ENCODE results near the gene METRN. TPM values are rescaled to one million over a fixed set of nuclear protein-coding genes. Genes with fewer than 3 reads are reported as not detected.
A peak's percentile ranks its signal among the peaks of the same experiment; 100 is the strongest.

Gene METRN
- total RNA-seq (ENCODE audit: insufficient read depth, low replicate concordance): 85.7 TPM

DNA sequence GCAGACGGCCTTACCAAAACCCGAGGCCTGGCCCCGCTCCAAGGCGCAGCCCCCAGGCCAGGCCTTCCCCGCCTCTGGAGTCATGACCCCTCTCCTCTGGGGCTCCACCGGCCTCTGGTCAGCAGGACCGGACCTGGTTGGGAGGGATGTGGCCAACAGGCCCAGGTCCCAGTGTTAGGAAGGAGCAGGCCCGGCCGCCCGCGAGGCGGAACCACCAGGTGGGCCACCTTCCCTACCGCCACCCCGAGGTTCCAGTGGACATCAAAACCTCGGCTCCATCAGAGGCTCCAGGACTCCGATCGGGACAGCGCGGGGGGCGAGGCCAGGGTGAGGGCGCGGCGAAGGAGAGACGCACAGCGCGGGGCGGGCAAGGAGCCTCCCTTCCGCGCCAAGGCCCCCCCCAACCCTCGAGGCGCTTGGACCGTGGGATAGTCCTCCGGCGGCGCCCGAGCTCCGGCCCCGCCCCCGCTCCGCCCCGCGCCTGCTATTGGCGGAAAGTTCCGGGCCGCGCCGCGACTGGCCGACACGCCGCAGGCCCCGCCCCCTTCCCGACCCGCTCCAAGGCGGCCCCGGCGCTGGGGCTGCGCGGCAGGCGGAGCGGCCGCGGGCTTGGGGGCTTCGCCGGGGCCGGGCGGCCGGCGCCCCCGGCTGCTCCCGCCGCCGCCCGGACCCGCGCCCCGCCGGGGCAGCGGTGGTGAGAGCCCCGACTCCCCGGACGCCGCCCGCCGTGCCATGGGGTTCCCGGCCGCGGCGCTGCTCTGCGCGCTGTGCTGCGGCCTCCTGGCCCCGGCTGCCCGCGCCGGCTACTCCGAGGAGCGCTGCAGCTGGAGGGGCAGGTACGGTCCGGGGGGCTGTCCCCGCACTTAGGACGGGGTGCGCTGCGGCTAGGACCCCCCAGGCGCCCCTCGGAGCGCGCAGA is at the start of gene METRN:
Gene METRN, plus strand, starts transcription at position 561 of the 919 bp plus-strand sequence. Its CDS starts 172 bp downstream, at position 733.
- peak; percentile 85 for DNase-seq (ENCODE audit: low spot score)

DNA sequence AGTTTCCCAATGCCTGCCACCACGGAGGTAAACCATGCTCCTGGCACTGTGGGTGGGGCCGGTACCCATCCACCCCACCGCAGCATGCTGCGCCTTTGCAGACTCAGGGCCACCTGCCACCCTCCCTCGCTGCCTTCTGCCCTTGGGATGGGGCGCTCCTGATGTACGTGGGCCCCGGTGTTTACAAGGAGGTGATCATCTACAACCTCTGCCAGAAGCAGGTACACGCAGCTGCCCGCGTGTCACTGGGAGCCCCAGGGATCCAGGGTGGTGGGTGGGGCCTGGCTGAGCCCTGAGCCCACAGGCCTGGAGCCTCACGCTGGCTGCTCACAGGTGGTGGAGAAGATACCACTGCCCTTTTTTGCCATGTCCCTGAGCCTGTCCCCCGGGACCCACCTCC is 48.3 kb upstream of the METRN start:
- no peak for DNase-seq (ENCODE audit: low spot score)

DNA sequence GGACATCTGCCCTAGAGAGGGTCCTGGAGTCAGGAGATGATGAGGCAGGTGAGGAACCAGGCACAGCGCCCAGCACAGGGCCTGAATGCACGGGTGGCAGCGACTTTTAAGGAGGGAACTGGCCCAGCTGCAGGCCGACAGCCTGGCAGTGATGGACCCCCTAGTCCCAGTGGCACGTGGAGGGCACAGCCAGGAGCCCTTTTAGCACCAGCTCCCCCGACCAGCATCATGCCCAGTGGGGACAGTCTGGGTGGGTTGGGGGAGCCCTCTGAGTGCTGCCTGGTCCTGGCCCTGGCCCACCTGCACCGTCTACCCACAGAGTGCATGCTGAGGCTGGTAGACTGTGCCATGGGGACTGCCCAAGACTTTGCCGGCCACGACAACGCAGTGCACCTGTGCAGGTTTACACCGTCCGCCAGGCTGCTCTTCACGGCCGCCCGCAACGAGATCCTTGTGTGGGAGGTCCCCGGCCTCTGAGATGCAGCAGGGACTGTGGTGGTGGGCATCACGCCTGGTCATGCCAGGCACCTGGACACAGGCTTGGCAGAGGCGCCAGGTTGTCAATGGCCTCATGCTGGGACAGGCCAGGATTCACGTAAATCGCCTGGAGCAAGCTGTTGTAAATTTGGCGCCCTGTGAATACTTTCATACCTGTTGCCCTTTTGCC is 47.7 kb upstream of the METRN start:
- DNase-seq (ENCODE audit: low spot score): no peak

DNA sequence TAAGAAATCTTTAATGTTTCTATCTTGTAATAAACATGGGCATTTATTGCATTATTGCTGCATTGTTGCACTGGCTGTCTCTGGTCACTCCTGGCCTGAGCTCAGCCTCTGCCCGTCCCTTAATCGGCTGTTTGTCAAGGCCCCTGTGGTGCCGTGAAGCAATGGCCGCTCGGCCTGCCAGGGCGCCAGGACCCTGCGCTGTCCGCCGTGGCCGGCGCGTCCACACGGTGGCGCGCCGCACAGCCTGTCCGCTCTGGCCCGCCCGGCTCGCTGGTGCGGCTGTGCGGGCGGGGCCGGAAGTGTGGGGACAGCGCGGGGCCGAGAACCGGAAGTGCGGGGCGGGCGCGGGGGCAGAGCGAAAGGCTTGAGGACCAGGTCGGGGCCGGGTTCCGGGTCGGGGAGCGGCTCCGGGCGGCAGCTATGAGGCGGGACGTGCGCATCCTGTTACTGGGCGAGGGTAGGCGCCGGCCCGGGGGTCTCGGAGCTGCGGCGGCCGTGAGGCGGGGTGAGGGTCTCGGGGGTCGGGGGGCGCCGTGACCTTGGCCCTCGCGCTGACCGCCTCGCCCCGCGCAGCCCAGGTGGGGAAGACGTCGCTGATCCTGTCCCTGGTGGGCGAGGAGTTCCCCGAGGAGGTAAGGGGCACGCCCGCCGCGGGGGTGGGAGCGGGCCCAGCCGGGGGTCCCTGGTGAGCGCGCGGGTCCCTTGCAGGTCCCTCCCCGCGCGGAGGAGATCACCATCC is 47.0 kb upstream of the METRN start, which contains the start of gene RHOT2:
Gene RHOT2, plus strand, starts transcription at position 353 of the 739 bp plus-strand sequence. Its CDS starts 68 bp downstream, at position 421.
- DNase-seq (ENCODE audit: low spot score): peak; percentile 94

DNA sequence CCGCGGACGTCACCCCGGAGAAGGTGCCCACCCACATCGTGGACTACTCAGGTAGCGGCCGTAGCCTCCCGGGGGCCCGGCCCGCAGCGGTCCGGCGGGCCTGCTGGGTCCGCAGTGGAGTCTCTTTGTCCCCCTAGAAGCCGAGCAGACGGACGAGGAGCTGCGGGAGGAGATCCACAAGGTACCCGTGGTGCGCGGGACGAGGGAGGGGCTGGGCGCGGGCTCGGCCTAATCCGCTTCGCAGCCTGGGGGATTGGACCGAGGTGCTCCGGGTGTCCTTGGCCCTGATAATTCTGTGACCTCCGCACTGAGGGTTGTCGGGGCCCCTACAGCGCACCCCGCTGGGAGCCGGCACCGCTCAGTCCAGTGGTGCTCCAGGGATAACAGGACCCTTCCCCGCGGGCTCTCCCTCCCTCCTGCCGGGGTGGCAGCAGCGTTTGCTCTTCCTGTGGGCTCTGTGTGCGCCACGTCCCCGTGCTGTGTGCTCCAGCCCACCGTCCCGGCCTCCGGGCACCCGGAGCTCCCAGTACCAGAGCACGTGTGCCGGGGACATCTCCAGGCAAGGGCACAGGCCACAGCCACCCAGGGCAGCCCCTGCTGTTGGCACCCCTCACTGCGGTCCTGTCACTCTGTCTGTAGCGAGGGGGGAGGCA is 46.3 kb upstream of the METRN start:
- DNase-seq (ENCODE audit: low spot score): no peak

DNA sequence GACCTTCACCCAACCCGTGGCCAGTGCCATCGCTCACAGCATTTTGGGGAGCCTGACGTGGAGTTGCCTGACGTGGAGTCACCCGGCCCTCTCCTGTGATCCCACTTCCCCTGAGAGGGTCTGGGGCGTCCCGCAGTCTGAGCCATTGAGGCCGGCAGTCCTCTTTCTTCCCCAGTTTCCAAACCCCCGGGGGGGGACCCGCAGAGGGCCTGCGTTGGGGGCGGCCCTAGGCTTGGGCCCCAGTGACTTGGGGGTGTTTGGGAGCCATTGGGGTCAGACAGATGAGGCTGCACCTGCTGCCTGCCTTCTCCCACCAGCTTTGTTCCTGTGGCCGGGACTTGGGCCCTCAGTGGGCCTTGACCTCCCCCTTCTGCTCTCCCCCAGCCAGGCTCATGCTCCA is 45.3 kb upstream of the METRN start:
- DNase-seq (ENCODE audit: low spot score): no peak

DNA sequence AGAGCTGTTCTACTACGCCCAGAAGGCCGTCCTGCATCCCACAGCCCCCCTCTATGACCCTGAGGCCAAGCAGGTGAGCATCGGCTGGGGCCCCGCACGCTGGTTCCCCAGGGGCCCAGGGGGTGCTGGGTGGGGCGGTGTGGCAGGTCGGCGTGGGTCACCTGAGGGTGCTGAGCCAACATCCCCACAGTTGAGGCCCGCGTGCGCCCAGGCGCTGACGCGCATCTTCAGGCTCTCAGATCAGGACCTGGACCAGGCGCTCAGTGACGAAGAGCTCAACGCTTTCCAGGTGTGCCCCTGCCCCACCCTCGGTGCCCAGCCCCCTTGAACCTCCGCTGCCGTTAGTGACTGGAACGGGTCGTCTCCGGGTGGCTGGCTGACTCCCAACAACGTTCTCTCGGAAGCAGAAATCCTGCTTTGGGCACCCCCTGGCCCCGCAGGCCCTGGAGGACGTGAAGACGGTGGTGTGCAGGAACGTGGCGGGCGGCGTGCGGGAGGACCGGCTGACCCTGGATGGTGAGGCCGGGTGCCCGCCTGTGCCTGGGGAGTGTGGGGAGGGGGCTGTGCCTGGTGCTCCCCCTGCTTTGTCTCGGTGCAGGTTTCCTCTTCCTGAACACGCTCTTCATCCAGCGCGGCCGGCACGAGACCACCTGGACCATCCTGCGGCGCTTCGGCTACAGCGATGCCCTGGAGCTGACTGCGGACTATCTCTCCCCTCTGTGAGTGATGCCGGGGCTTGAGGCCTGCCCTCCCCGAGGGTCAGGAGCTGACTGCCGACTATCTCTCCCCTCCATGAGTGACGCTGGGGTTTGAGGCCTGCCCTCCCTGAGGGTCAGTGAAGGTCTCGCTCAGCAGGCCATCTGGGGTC is 44.2 kb upstream of the METRN start:
- no peak for DNase-seq (ENCODE audit: low spot score)

DNA sequence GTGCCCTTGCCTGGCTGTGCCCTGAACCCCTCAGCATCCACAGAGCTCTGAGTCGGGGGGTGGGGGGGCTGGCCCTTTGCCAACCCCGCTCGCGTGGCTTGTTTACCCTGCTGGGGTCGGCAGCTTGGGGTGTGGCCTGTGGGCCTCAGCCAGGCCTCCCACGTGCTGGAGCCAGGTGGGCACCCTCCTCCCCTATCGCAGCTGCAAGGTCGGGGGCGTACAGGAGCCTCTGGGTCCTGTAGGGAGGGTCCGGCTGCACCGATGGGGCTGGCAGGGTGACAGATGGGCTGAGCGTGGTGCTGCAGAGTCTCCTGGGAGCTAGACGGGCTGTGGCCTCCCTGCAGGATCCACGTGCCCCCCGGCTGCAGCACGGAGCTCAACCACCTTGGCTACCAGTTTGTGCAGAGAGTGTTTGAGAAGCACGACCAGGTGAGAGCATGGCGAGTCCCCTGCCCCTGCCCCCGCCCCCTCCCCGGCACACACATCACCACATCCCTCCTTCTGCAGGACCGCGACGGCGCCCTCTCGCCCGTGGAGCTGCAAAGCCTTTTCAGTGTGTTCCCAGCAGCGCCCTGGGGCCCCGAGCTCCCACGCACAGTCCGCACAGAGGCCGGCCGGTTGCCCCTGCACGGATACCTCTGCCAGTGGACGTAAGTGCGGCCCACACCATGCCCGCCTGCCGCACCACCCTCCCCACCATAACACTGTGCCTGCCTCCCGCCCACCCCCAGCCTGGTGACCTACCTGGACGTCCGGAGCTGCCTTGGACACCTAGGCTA is 43.4 kb upstream of the METRN start:
- no peak for DNase-seq (ENCODE audit: low spot score)

DNA sequence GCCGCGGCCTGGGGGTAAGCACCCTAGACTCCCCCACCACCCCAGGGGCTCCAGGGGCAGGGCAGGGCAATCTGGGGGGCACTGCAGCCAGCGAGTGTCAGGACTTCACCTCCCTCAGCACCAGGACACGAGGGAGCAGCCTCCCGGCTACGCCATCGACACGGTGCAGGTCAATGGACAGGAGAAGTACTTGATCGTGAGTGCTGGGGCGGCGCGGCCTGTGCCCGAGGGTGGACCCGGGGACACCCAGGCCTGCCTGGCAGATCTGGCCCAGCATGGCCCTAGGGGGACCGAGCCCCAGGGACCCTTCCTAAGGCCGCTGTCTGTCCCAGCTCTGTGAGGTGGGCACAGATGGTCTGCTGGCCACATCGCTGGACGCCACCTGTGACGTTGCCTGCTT is 42.5 kb upstream of the METRN start:
- DNase-seq (ENCODE audit: low spot score): no peak

DNA sequence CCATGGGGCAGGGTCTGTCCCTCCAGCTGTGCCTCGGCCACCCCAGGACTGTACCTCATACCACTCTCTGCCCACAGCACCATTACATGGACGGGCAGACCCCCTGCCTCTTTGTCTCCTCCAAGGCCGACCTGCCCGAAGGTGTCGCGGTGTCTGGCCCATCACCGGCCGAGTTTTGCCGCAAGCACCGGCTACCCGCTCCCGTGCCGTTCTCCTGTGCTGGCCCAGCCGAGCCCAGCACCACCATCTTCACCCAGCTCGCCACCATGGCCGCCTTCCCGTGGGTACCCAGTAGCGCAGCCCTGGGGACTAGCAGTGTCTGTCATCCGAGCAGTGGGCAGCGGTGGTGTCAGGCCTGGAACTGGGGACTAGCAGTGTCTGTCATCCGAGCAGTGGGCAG is 42.1 kb upstream of the METRN start:
- no peak for DNase-seq (ENCODE audit: low spot score)

DNA sequence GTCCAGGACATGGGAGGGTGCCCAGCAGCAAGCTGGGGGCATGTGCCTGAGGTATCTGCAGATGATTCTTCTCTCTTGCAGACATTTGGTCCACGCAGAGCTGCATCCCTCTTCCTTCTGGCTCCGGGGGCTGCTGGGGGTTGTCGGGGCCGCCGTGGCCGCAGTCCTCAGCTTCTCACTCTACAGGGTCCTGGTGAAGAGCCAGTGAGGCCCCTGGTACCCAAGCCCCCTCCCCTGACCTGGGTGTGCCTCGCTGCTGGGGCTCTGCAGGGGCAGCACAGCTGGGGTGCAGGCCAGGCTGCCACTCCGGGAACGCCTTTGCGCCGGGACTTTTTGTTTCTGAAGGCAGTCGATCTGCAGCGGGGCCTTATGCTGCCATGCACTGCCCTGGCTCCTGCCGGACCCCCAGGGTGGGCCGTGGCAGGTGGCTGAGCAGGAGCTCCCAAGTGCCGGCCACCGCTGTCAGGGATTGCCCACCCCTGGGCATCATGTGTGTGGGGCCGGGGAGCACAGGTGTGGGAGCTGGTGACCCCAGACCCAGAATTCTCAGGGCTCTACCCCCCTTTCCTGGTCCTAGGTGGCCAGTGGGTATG is 41.4 kb upstream of the METRN start:
- no peak for DNase-seq (ENCODE audit: low spot score)

DNA sequence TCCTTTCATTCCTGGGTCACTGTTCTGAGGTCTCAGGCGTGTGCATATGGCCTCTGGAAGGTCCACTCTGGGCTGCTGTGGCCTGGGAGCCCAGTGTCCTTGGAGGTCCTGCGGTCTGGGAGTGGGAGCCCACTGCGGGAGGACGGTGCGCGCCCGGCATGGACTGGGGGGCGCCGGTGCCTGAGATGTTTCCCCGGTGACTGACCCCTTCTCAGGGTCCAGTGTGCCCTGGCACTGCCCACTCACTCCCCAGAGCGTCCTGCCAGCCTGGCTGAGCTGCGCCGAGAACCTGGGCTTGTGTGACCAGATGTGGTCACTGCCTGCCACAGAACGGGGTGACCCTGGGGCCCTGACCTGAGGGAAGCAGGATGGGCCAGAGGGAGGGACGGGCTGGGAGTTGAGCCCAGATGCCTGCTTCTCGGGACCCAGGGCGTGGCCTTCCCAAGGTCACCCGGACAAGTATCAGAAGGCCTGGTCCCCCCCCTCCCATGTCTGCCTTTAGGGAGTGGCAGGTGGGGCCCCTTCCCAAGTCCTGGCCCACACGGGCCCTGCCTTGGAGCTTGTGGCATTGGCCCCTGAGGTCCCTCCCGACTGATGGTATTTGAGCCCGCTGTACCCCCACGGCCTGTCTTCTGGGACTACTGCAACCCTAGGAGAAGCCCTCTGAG is 40.6 kb upstream of the METRN start:
- no peak for DNase-seq (ENCODE audit: low spot score)

DNA sequence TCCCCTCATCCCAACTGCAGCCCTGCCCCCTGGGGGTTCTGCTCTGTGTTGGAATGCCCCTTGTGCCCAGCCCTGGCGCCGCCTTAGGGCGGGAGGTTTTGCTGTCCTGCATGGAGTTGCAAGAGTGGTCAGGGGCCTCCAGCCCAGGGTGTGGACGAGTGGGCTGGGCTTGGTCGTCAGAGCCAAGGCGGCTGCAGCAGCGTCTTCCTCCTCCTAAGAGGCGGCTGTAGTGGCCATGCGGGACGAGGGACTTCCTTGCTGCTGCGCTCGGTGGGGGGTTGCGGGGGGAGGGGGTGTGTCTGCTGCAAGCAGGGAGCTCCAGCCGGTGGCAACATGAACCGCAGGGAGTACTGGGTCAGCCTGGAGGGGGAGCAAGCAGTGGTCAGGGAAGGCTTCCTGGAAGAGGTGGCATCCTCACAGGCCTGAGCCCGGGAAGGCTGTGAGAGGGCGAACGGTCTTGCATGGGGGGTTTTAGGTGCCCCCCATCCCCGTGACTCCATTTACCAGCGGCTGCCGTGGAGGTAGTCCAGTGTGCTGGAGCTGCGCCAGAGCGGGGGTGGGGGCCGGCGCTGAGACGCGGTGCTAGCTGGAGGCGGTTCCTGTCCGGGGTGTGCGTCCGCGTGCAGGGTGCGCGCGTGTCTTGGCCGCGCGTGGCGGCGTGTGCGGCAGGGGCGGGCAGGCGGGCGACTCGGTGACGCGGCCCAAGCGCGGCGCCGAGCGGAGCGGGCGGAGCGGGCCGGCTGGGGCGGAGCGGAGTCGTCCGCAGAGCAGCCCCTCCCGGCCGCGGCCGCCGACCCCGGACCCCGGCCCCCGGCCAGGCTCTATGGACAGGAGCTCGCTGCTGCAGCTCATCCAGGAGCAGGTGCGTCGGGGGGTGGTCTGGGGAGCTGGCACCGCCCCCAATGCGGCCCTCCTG is 39.7 kb upstream of the METRN start, which contains the start of gene RHBDL1:
Gene RHBDL1, plus strand, starts transcription at position 704 of the 916 bp plus-strand sequence. Its CDS starts 120 bp downstream, at position 824.
- peak; percentile 32 for DNase-seq (ENCODE audit: low spot score)

DNA sequence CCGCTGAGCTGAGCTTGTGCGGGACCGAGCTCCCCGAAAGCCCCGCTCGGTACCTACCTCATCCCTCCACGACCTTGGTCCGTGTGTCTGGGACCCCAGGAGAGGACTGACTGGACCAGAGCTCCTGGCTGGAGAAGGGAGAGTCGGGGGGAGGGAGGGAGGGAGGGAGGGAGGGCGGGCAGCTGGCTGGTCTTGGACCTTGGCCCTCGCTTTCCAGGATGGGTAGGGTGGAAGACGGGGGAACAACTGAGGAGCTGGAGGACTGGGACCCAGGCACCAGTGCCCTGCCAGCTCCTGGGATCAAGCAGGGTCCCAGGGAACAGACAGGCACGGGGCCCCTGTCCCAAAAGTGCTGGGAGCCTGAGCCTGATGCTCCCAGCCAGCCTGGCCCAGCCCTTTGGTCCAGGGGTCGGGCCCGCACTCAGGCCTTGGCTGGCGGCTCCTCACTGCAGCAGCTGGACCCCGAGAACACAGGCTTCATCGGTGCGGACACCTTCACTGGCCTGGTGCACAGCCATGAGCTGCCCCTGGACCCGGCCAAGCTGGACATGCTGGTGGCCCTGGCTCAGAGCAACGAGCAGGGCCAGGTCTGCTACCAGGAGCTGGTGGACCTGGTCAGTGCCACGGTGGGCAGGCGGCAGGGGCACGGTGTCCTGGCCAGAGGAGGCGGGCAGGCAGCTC is 38.9 kb upstream of the METRN start:
- no peak for DNase-seq (ENCODE audit: low spot score)

DNA sequence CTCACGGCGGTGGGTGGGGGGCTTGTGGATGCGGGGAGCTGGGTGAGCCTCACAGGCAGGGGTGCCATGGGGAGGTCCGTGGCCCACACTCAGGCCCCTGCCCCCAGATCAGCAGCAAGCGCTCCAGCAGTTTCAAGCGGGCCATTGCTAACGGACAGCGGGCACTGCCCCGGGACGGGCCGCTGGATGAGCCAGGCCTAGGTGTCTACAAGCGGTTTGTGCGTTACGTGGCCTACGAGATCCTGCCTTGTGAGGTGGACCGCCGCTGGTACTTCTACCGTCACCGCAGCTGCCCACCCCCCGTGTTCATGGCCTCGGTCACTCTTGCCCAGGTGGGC is 38.4 kb upstream of the METRN start:
- DNase-seq (ENCODE audit: low spot score): no peak

DNA sequence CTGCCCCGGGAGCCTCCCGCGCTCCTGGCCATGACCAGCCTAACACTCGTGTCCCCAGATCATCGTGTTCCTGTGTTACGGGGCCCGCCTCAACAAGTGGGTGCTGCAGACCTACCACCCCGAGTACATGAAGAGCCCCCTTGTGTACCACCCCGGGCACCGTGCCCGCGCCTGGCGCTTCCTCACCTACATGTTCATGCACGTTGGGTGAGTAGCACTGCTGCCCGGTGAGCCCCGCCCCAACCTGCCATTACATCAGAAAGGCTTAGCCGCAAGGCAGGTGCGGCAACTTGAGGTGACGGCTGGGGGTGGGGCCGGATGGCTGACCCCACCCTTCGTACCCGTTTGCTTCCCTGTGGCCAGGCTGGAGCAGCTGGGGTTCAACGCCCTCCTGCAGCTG is 38.0 kb upstream of the METRN start:
- DNase-seq (ENCODE audit: low spot score): peak; percentile 67

Measured in umbilical cord (tissue), 2 donors.